UCSD-AML1 (cell line): Measurements from ENCODE around the gene PHLPP2.
"Not testable (repeated sequence)": the region's sequence is repeated elsewhere in the genome, so short reads cannot be mapped to it uniquely, and the experiment has no call there.

Experiments
- DNase-seq: peaks from one replicate; lab custom pipeline; 2025; ENCODE audit not compliant: unreplicated experiment; lab: John Stamatoyannopoulos, UW

Gene PHLPP2

DNA sequence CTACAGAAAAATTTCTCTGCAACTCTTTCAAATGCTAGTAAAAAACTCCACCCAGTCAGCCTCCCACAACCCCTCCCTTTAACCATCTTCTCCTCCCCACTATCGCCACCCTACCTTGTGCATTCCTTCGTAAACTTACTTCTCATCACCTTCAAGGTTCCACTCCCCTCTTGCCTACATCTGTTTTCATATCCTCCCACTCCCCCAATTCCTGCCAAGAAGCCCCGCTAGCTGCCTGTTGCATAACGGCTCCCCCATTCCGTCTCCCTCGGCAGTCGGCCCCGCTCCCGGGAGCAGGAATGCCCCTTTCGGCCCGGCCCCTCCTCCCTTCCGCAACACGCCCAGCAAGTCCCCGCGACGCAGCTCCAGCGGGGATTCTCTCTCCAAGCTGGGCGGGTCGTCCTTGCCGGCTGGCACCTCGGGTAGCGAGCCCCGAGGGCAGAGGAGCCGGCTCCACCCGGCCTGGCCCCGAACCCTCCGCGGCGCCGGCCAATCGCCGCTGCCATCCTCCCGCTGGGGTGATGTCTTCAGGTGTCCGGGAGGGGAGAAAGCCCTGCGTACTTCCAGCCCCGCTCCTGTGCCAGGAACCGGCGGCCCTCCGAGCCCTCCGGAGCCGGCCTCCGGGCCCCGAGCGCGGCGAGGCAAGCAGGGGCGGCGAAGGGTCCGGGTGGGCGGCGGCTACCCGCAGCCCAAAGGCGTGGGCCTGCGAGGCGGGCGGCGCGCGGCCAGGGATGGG is 1.5 kb downstream of the PHLPP2 start:
- DNase-seq, result peak; percentile 64

DNA sequence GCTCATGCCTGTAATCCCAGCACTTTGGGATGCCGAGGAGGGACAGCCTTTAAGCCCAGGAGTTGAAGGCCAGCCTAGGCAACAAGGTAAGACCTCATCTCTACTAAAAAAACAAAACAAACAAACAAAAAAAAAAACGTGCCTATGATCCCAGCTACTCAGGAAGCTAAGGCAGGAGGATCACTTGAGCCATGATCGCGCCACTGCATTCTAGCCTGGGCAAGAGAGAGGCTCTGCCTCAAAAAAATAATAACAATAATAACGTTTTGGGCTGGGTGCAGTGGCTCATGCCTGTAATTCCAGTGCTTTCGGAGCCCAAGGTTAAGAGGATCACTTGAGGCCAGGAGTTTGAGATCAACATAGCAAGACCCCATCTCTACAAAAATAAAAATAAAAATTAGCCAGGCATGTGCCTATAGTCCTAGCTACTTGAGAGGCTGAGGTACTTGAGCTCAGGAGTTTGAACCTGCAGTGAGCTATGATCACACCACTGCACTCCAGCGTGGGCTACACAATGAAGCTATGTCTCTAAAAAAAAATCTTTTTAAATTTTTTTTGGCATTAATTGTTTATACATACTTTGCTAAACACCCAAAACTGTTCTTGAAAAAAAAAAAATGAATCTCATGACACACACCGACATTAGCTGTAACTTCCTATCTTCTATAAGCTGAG is 3.3 kb downstream of the PHLPP2 start:
- no peak for DNase-seq

DNA sequence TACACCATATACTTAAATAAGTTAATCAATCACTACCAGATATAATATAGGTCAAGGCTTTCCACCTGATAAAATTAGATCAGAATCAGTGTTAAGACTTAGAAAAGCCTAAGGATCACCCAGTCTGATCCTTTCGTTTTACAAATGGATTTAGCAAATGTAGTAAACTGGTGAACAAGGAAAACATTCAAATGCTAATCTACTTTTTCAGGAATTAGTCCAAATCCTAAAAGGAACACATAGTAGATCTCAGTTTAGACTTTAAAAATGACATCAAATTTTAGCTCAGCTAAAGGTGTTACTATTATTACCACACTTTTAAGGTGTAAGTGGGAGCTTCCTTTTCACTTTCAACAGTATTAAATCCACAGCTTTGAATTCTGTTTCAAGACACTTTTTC is 12.0 kb downstream of the PHLPP2 start:
- DNase-seq, result no peak

DNA sequence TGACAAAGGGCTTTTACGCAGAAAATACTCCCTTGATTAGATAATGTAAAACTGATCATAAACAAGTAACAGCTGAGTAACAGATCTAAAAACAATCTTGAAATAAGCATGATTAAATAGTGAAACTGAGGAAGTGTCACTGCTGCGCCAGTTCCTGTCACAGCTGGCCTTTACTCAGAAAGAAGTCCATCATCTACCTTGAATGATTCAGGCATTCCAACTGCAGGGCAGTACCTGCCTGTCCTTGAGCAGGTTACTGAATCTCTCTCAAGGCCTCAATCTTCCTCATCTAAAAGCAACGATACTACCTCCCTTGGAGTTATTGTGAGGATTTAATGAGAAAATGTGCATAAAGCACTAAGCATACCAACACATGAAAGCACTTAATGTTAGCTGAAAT is 12.7 kb downstream of the PHLPP2 start:
- DNase-seq, result no peak

DNA sequence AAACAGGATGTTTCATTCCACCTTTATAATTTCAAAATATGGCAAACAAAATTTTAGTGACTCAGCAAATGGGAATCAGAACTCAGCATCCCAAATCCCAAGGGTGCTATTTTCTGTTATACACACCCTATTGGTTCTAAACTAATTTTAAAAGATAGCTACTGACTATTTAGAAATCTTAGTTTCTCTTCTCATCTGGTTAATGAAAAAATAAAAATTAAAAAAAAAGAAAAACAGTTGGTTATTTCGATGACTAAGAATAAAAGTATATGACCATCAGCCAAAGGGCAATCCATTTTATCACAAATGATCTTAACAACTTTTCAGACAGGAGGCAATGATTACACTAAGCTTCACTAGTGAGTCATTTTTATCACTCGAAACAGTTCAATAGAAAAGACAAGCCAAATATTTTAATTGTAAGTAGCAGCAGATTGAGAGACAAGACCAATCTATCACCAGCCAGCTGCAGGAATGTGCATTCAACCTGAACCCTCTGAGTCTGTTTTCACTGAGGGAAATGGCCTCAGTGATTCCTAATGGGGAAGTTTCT is 15.2 kb downstream of the PHLPP2 start:
- no peak for DNase-seq

DNA sequence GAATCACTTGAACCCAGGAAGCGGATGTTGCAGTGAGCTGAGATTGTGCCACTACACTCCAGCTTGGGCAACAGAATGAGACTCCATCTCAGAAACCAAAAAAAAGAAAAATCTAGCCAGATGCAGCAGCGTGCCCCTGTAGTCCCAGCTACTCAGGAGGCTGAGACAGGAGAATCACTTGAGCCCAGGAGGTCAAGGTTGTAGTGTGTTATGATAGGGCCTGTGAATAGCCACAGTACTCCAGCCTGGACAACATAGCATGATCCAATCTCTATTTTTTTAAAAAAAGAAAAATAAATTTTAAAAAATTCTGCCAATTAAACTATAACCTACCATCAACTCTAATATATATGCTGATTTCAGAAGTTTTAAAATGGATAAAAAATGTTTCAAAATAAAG is 15.8 kb downstream of the PHLPP2 start:
- no peak for DNase-seq

DNA sequence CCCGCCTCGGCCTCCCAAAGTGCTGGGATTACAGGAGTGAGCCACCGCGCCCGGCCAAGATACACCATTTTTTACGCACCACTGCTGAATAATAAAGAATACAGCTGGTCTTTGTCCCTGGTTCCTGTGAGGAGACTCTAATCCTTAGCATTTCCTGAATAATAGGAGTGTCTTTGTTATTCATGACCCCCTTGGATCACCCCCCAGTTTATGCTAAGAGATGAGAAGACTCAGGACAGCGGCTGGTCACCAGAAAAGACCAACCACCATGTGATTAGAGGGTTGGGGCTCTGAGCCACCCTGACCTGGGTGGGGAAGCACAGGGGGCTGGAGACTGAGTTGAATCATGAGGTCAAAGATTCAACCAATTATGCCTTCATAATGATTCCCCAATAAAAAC is 17.3 kb downstream of the PHLPP2 start:
- no peak for DNase-seq

DNA sequence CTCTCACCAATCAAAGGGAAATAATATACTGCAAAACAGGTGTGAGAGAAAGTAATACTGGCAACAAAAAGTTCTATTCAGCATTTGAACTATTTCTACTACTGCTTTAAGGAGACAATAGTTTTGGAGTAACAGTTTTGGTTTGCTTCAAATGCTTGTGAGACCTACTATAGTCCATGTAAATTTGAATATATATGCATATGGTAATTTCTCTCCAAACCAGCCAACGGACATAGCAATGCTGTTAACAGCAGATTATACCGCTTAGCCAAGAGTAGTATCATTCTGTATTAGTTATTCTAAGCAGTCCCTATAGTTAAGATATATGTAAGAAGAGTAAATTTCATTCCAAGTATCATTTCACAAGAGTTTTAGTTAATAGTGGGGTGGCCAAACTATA is 18.5 kb downstream of the PHLPP2 start:
- no peak for DNase-seq

DNA sequence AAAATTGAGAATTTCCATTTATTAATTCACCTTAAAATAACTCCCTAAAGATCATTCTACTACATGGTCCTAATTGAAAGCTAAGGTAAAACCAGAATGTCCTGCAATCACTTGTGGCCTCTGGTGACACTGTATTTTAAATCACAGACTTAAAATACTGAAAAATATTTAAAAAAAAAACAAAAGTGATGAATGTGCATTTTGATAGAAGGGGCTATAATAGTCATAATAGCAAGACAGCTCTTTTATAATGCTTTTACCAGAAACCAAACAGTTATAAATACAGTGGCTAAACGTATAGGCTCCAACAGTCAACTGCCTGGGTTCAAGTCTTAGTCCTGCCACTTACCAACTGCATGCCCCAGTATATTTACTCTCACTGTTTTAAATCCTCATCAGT is 21.2 kb downstream of the PHLPP2 start:
- no peak for DNase-seq

DNA sequence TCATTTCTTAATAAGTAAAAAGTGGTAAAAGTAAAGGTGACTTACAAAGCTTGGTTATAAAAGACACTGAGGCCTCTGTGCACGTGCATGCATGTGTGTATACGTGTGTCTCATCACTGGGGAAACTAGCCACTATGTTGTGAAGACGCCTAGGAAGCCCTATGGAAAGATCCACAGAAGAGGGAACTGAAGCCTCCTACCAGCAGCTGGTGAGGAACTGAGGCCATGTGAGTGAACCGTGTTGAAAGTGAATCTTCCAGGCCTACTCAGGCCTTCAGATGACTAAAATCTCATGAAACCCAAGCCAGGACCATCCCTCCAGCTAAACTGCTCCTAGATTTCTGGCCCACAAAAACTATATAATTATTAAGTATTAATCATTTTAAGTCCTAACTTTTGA is 23.7 kb downstream of the PHLPP2 start:
- DNase-seq, result no peak

DNA sequence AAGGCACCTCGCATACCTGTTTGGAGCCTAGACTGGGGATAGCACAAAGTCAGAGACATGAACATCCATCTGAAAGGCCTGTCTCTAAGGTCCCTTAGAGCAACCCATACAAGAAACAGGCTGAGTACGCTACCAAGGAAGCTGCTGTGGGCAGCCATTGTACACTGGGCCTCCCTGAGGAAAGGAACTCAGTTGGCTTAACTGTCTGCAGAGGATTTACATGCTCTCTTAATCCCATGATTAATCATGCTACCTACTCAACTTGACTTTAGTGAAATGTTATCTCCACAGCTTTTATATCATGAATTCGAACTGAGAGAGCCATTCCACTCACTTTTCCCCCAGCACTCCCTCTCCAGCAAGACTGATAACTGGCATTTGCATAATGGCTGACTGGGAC is 26.0 kb downstream of the PHLPP2 start:
- DNase-seq, result no peak

DNA sequence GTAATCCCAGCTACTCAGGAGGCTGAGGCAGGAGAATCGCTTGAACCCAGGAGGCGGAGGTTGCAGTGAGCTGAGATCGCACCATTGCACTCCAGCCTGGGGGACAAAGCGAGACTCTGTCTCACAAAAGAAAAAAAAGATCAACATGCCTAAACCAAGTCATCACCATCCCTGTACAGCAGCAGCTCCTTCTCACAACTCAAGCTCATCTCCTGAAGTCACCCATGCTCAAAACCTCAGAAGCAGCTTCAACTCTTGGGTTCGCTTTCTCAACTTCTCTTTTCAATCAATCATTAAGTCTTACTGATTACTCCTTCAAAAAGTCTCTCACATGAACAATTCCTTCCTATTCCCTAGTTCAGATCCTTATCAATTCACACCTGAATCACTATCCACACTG is 31.3 kb downstream of the PHLPP2 start:
- DNase-seq, result no peak

DNA sequence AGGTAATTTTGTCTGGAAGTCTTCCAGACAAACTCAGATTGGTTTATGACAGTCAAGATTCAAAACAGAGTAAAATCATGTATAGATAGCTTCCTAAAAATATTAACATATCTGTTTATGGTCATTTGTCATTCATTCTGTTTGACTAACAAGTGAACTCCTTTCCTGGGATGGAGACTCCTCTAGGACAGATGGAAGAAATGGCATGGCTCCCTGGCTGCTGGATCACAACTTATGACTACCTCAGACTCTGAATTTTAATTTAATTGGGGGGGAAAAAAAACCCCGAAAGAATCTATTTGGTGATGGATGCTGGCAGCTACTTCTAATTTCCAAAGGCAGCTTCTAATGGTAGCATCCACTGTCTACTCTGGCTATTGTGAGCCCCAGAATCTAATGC is 34.6 kb downstream of the PHLPP2 start:
- DNase-seq, result no peak

DNA sequence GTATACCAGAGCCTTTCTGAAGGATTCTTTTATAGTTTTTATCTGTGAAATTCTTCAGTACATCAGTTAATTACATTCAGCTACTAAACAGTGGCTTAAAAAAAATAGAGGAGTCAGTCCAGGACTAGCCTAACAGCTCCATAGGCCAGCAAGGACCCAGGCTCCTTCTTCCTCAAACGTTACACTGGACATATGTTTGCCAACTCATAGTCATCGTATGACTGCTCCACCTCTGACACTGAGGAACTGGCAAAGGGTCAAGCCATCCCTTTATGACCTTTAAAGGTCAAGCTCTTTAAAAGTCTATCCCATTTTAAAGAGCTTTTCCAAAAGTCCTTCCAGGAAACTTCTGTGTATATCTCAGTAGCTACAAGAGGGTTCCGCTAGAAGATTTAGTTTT is 36.6 kb downstream of the PHLPP2 start:
- DNase-seq, result no peak

DNA sequence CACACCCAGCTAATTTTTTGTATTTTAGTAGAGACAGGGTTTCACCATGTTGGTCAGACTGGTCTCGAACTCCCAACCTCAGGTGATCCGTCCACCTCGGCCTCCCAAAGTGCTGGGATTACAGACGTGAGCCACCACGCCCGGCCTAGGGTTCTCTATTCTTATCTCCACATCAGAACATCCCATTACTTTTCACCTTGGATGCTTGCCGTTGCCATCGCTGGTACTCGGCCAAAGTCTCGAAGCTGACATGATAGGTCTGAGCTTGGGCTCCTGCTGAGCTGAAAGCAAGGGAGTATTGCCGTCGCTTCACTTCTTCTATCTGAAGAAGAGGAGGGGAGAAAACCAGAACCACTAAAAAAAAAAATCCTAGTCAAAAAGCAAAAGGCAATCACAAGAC is 40.2 kb downstream of the PHLPP2 start:
- DNase-seq, result not testable (repeated sequence)

DNA sequence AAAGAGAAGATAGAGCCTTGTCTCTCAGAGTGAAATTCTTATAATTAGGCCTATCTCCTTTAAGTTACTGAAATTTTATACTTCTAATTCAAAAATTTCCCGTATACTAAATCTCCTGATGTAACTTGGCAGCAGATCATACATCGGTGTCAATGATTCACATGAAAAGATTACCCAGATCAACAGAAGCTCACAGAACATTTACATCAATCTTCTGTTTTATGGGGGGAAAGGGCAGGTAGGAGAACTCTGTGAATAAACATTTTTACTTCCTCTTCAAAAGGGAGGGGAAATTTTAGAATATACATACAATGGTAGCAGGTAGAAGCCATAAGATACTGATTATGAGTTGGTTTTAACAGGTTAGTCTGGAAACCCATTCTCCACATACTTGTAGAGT is 43.1 kb downstream of the PHLPP2 start:
- DNase-seq, result no peak

DNA sequence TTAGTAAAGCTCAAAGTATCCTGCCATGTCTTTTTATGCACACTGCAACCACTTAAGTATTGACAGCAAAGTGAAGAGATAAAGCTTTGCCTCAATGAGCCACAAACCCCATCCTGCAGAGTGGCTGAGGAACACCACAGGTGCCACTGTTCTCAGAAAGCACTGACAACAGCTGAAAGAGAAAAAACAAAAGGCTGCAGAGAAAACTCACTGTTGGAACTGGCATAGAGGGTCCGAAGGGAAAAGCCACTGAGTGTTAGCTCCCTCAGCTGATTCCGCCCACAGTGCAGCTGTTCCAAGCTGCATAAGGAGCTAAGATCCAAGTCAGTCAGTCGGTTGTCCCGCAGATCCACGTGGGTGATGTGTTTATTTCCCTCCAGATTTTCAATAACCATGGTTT is 48.3 kb downstream of the PHLPP2 start:
- DNase-seq, result no peak

DNA sequence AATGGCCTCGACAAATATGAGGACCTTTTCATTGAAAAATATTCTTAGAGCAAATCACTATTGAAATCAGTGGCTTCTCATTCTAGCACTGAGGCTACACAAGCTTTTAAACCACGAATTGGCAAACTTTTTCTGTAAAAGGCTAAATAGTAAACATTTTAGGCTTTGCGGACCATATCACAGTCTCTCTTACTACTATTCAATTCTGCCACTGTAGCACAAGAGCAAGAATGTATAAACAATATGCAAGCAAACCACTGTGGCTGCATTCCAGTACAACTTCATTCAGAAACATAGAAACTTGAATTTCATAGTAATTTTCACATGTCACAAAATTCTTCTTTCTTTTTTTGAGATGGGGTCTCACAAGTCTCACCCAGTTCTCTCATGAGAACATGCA is 49.1 kb downstream of the PHLPP2 start:
- no peak for DNase-seq

DNA sequence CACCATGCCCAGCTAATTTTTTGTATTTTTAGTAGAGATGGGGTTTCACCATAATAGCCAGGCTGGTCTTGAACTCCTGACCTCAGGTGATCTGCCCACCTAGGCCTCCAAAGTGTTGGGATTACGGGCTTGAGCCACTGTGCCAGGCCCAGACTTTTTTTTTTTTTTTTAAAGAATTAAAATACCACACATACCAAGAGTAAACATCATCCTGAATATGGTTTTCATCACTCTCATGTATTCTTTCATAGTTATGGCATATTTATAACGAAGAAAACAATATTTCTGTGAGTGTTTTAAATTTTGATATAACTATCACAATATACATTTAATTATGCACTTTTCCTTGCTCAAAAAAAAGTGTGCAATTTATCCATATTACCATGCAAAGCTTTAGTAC is 50.3 kb downstream of the PHLPP2 start:
- DNase-seq, result no peak

DNA sequence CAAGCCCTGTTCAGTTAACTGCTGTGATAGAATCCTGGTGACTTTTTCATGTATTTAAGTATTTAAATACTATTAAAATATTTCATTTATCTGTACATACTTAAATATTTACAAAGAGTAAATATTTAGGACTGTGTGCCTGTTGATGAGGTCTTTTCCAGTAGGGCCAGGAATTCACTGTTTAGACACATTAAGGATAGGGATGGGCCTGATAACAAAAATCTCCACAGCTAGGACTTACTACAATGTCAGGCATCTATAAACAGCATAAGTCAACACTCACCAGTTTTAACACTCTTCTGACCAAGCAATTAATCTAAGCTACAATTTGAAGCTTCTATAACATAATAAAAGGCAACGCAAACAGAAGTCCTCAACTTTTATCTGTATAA is 50.9 kb downstream of the PHLPP2 start:
- DNase-seq, result no peak

DNA sequence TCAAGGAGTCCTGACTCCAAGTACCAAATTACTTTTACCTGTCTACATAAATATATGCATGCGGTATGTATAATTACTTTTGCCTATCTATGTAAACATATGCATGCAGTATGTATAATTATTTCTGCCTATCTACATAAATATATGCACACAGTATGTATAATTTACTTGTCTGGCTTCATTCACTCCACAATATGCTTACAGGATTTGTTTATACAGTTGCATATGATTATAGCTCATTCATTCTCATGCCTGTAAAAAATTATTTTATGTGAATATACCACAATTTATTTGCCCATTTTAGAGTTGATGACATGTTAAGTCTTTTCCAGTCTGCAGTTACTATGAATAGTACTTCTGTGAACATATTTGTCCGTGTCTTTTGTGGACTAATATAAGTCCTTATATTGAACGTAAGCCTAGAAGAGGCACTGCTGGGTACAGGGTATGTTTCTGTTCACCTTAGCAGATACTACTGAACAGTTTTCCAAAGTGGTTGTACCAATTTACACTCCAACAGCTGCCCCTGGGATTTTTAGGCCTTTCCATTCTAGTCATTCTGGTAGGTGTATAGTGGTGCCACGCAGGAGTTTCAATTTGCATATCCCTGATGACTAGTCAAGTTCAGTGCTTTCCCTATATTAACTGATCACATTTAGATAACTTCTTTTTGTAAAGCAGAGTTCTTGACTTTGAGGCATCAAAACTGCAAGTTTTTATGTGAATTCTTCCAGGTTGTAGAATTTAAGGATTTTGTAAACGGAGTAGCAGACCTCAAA is 51.5 kb downstream of the PHLPP2 start:
- DNase-seq, result no peak

DNA sequence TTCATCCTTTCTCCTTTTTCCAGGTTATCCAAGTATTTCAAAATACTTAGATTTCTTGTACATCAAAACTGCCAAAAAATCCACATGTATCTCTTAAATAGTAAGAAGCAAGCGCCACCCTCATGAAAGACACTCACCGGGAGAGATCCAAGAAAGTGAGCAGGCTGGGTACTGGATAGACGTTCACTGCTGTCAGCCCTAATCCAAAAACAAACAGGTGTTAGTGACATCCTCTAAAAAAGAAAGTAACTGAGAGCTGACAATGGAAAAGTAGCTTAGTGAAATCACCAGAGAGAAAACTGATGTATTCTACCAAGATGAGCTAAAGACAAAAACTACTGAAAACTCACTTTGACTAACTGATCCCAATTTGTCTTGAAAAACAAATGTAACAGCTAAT is 52.4 kb downstream of the PHLPP2 start:
- DNase-seq, result no peak
